Heart left ventricle (tissue), 13 donors: ENCODE data around the gene RUFY1.

Experiments used
- POLR2A ChIP-seq, 2 donors: fragments of 450-650 bp; IDR thresholded peaks; one replicate each; pipeline ENCODE4 v1.6.1; 2017; ENCODE audit warnings: antibody characterized with exemption in 2 of 2, mild to moderate bottlenecking in 2 of 2, moderate library complexity in 2 of 2
- TF ChIP-seq, protein P1 (sequence below), 12 donors: fragments of 200-600 bp; sonication (generic) in 4 of 12; IDR thresholded peaks; one replicate each; pipeline versions ENCODE4 v1.5.0 to v1.8.0; 2018 to 2022; ENCODE audit warnings: antibody characterized with exemption in 12 of 12, mild to moderate bottlenecking in 5 of 12
- donor health status: ischemic (EF 13 %, LVEDD 7.1; RV severe dilation, severe dysfunction).
- donor health status: DM: no; HTN: yes; CAD: no.
- donor health status: DM: no; HTN: no; CAD: no.
- donor health status: ischemic (EF 25% LVEDD 6.9; RV normal size, moderate dysfunction).
- donor health status: ischemic (EF 25% LVEDD 5.7; RV mildly dilated, moderate dysfunction).
- donor health status: ischemic (EF 35%, LVEDD 5.7; RV mildly dilated, moderate dysfunction).
- donor health status: nonischemic (EF 11% LVEDD 7.7; RV severe dilation, severe dysfunction).
- donor health status: DM: yes; HTN: yes; CAD: no.
- donor health status: PGD.
- donor health status: ischemic (EF 29% LVEDD 5.4; RV normal size, mild dysfunction).
- donor health status: nonischemic (EF 23%, LVEDD 6.1; RV moderate dilation, normal function).

DNA sequence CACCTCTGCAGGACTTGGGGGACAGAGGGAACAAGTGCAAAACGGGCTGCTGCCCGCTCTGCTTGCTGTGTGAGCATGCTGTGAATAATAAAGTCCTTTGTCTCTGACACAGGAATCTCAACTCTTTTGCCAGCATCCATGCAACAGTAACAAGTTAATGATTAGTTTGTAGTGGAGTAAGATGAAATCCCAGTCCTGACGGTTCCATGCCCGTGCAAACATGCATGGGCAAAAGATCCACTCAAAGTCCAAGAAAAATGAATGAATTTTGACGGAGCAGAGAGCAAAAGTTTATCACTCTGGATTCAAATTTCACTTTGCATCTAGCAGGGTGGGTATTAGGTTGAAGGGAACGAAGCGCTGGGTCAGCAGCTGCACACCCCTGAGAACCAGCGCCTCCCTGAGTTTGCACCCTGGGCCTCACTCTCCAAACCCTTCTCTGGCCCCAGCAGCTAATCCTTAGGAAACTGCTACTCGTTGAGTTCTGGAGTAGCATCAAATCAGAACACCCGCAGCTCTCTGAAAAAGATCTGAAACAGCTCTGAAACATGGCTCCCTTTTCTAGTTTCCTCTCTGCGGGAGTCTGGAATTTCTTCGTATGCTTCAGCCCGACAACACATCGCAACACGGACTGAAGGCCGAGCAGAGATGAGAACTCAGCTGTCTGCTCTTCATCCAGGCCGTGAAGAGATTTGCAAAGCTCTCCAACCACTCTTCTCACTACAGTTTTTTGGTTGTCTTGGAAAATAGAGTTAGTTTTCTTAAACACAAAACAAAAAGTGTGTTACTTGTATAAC lies 45.6 kb upstream of the RUFY1 start:
- TF ChIP-seq POLR2A (IDR thresholded peaks at IDR 0.05): no peak
- TF ChIP-seq, protein P1, sequence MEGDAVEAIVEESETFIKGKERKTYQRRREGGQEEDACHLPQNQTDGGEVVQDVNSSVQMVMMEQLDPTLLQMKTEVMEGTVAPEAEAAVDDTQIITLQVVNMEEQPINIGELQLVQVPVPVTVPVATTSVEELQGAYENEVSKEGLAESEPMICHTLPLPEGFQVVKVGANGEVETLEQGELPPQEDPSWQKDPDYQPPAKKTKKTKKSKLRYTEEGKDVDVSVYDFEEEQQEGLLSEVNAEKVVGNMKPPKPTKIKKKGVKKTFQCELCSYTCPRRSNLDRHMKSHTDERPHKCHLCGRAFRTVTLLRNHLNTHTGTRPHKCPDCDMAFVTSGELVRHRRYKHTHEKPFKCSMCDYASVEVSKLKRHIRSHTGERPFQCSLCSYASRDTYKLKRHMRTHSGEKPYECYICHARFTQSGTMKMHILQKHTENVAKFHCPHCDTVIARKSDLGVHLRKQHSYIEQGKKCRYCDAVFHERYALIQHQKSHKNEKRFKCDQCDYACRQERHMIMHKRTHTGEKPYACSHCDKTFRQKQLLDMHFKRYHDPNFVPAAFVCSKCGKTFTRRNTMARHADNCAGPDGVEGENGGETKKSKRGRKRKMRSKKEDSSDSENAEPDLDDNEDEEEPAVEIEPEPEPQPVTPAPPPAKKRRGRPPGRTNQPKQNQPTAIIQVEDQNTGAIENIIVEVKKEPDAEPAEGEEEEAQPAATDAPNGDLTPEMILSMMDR (IDR thresholded peaks at IDR 0.05): no peak
